Measurements from ENCODE around the gene SON.

DNA sequence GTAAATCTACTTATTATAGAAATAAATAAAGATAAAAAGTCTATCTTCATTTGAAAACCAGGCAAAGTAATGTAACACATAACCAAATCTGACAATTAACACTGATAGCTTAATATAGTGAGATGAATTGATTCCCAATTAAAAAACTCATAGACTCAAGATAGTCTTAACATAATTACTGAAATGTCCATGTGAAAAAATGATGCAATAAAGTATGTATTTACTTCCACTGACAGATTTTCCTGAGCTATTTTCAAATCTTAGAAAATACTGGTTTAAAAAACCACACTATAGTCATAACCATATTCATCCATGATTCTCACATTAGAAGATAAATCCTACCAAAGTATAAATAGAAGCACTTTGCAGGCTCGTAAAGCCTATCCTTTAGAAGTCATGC lies 55.2 kb downstream of the SON start:
- TF ChIP-seq EZH2phosphoT487 (IDR thresholded peaks at IDR 0.05; ENCODE audit: low read depth), result no peak
- TF ChIP-seq, protein P1, sequence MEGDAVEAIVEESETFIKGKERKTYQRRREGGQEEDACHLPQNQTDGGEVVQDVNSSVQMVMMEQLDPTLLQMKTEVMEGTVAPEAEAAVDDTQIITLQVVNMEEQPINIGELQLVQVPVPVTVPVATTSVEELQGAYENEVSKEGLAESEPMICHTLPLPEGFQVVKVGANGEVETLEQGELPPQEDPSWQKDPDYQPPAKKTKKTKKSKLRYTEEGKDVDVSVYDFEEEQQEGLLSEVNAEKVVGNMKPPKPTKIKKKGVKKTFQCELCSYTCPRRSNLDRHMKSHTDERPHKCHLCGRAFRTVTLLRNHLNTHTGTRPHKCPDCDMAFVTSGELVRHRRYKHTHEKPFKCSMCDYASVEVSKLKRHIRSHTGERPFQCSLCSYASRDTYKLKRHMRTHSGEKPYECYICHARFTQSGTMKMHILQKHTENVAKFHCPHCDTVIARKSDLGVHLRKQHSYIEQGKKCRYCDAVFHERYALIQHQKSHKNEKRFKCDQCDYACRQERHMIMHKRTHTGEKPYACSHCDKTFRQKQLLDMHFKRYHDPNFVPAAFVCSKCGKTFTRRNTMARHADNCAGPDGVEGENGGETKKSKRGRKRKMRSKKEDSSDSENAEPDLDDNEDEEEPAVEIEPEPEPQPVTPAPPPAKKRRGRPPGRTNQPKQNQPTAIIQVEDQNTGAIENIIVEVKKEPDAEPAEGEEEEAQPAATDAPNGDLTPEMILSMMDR (IDR thresholded peaks at IDR 0.05; ENCODE audit: low read depth, low read length), result no peak
